NK-92 treated with Interleukin-12 subunit alpha and Interleukin-12 subunit beta, amount 100 ng/mL, for 24 hours (cell line): ENCODE data around the gene IL1RL1.

ENCODE experiments used
- DNase-seq: peaks from one replicate; lab custom pipeline; 2025; lab: John Stamatoyannopoulos, UW

The IL1RL1 gene

GRCh38 chr2:102310964-102311640 is at the start of gene IL1RL1:
Gene IL1RL1 (plus strand): TSS chr2:102311563. CDS start chr2:102338265, 26,702 bp downstream.
- no peak for DNase-seq

- peak; percentile 25 for DNase-seq
Observed at GRCh38 chr2:102262216-102263129, 48.9 kb upstream of the IL1RL1 start.

GRCh38 chr2:102264952-102265351 is 46.4 kb upstream of the IL1RL1 start:
- DNase-seq = no peak

GRCh38 chr2:102266204-102266603 is 45.2 kb upstream of the IL1RL1 start:
- DNase-seq = no peak

GRCh38 chr2:102267774-102268173 is 43.6 kb upstream of the IL1RL1 start:
- DNase-seq = no peak

GRCh38 chr2:102268510-102269199 is 42.7 kb upstream of the IL1RL1 start:
- no peak for DNase-seq

GRCh38 chr2:102269200-102269524 is 42.2 kb upstream of the IL1RL1 start:
- DNase-seq = no peak

GRCh38 chr2:102271844-102272243 is 39.5 kb upstream of the IL1RL1 start:
- no peak for DNase-seq

GRCh38 chr2:102273619-102274211 is 37.6 kb upstream of the IL1RL1 start:
- DNase-seq = no peak

- no peak for DNase-seq
Observed at GRCh38 chr2:102276549-102277201, 34.7 kb upstream of the IL1RL1 start.

- DNase-seq = no peak
Observed at GRCh38 chr2:102277202-102277700, 34.1 kb upstream of the IL1RL1 start.

GRCh38 chr2:102278720-102279390 is 32.5 kb upstream of the IL1RL1 start:
- no peak for DNase-seq

GRCh38 chr2:102279391-102279735 is 32.0 kb upstream of the IL1RL1 start:
- no peak for DNase-seq

- DNase-seq = no peak
Observed at GRCh38 chr2:102282678-102283091, 28.7 kb upstream of the IL1RL1 start.

GRCh38 chr2:102283996-102284395 is 27.4 kb upstream of the IL1RL1 start:
- DNase-seq = no peak

GRCh38 chr2:102284611-102285010 is 26.8 kb upstream of the IL1RL1 start:
- DNase-seq = no peak

- DNase-seq = no peak
Observed at GRCh38 chr2:102285368-102285767, 26.0 kb upstream of the IL1RL1 start.

- no peak for DNase-seq
Observed at GRCh38 chr2:102286041-102286440, 25.3 kb upstream of the IL1RL1 start.

- DNase-seq = no peak
Observed at GRCh38 chr2:102289129-102289528, 22.2 kb upstream of the IL1RL1 start.

- DNase-seq = no peak
Observed at GRCh38 chr2:102290594-102290993, 20.8 kb upstream of the IL1RL1 start.
